DOHH2 (cell line): Measurements from ENCODE around the gene CPNE5.

ENCODE experiments used
- H3F3A ChIP-seq: fragments of 200-600 bp; sonication (generic), shearing (Covaris generic); 2 replicates; pipeline ENCODE4 v1.6.0; 2016; ENCODE audit warnings: antibody characterized with exemption, mild to moderate bottlenecking; ENCODE audit not compliant: control insufficient read depth, insufficient read depth
- H3K27ac ChIP-seq: fragments of 200-600 bp; sonication (generic); 2 replicates; pipeline ENCODE4 v1.5.1; 2014; ENCODE audit warnings: low read depth, mild to moderate bottlenecking, low read length, moderate library complexity
- H3K27me3 ChIP-seq: fragments of 200-600 bp; sonication (generic); 2 replicates; pipeline ENCODE4 v1.6.1; 2014; ENCODE audit warnings: mild to moderate bottlenecking, low read length, mixed read lengths; ENCODE audit not compliant: control insufficient read depth
- H3K36me3 ChIP-seq: fragments of 200-600 bp; sonication (generic); 2 replicates; pipeline ENCODE4 v1.6.1; 2014; ENCODE audit warnings: mild to moderate bottlenecking, low read length, moderate library complexity, mixed read lengths; ENCODE audit not compliant: control insufficient read depth
- H3K4me1 ChIP-seq: fragments of 200-600 bp; sonication (generic); 2 replicates; pipeline ENCODE4 v1.6.1; 2014; ENCODE audit warnings: mild to moderate bottlenecking, low read length, mixed read lengths; ENCODE audit not compliant: control insufficient read depth
- H3K4me2 ChIP-seq: fragments of 200-600 bp; sonication (generic); 2 replicates; pipeline ENCODE4 v1.6.0; 2014; ENCODE audit warnings: mild to moderate bottlenecking, low read length, moderate library complexity
- H3K4me3 ChIP-seq: fragments of 200-600 bp; sonication (generic); 2 replicates; pipeline ENCODE4 v1.5.1; 2014; ENCODE audit warnings: mild to moderate bottlenecking, low read length, mixed read lengths
- H3K79me2 ChIP-seq: fragments of 200-600 bp; sonication (generic); 2 replicates; pipeline ENCODE4 v1.6.1; 2014; ENCODE audit warnings: mild to moderate bottlenecking, low read length, mixed read lengths; ENCODE audit not compliant: control insufficient read depth
- H3K9me2 ChIP-seq: fragments of 200-600 bp; sonication (generic); replicated peaks from 2 replicates; pipeline ENCODE4 v1.6.1; 2014; ENCODE audit warnings: mild to moderate bottlenecking, low read length, mixed read lengths; ENCODE audit not compliant: control insufficient read depth
- H3K9me3 ChIP-seq: fragments of 200-600 bp; sonication (generic); 2 replicates; pipeline ENCODE4 v1.6.1; 2014; ENCODE audit warnings: antibody characterized with exemption, low read length, mixed read lengths; ENCODE audit not compliant: control insufficient read depth, insufficient read depth
- H4K20me1 ChIP-seq: fragments of 200-600 bp; sonication (generic); 2 replicates; pipeline ENCODE4 v1.6.0; 2014; ENCODE audit warnings: low read depth, mild to moderate bottlenecking, antibody characterized with exemption, low read length, moderate library complexity; ENCODE audit not compliant: control insufficient read depth, insufficient read depth
- EZH2phosphoT487 ChIP-seq: fragments of 200-600 bp; sonication (generic); IDR thresholded peaks from 2 replicates; pipeline ENCODE4 v1.6.1; 2017; ENCODE audit warnings: borderline replicate concordance, mild to moderate bottlenecking, antibody characterized with exemption, low read length, moderate library complexity, mixed read lengths
- TF ChIP-seq, protein P1 (sequence below): fragments of 200-600 bp; sonication (generic); IDR thresholded peaks from one replicate; pipeline ENCODE4 v1.5.1; 2014; ENCODE audit warnings: antibody characterized with exemption, mild to moderate bottlenecking, low read depth, low read length; ENCODE audit not compliant: poor library complexity, severe bottlenecking

Gene CPNE5

DNA sequence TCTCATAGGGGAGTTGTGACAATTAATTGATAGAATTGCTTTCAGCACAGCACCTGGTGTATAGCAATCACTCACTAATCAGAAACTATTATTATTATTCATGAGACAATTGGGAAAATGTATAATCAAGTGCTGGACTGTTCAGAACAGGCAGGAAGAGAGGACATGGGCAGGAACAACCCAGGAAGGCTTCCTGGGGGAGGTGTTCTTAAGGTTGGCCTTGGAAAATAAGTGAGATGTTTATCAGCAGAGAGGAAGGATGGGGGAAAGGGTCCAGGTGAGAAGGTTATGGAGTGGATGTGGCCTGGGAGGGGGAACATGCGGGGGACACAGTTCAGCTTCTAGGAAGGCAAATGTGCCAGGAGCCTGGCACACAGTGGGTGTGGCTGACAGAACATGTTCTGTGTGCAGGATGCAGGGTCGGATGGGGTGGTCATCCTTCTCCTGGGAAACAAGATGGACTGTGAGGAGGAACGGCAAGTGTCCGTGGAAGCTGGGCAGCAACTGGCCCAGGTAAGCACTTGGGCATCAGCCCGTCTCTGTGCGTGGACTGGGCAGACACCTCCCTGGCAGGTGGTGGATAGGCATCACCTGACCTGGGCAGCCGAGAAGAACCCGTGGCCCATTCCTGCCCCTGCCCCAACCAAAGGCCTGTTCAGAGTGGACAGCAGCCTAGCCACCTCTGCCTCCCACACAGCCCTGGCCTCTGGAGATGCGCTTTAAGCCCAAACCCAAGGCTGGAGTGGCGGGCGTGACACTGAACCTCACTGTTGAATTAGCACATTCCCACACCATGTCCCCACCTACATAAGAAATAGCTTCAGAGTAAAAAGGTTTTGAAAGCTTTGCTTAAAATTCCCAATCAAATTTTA, 110.7 kb downstream of the CPNE5 start:
- Histone ChIP-seq H4K20me1 (no peaks in the 10 kb centered on the region), H3K4me3 (no peak overlapping the region), H3K9me2 (no peaks in the 10 kb centered on the region), H3K79me2 (no peaks in the 10 kb centered on the region), H3F3A (no peaks in the 10 kb centered on the region), H3K27ac (no peak overlapping the region), H3K4me2 (no peak overlapping the region), H3K9me3 (no peaks in the 10 kb centered on the region), H3K4me1 (peaks cover 8% of the 10 kb centered on the region; the same call in 1 of the 2 replicates), H3K36me3 (no peaks in the 10 kb centered on the region), H3K27me3 (peaks cover 13% of the 10 kb centered on the region)
- TF ChIP-seq, protein P1, sequence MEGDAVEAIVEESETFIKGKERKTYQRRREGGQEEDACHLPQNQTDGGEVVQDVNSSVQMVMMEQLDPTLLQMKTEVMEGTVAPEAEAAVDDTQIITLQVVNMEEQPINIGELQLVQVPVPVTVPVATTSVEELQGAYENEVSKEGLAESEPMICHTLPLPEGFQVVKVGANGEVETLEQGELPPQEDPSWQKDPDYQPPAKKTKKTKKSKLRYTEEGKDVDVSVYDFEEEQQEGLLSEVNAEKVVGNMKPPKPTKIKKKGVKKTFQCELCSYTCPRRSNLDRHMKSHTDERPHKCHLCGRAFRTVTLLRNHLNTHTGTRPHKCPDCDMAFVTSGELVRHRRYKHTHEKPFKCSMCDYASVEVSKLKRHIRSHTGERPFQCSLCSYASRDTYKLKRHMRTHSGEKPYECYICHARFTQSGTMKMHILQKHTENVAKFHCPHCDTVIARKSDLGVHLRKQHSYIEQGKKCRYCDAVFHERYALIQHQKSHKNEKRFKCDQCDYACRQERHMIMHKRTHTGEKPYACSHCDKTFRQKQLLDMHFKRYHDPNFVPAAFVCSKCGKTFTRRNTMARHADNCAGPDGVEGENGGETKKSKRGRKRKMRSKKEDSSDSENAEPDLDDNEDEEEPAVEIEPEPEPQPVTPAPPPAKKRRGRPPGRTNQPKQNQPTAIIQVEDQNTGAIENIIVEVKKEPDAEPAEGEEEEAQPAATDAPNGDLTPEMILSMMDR, result no peak
- no peak for TF ChIP-seq EZH2phosphoT487

DNA sequence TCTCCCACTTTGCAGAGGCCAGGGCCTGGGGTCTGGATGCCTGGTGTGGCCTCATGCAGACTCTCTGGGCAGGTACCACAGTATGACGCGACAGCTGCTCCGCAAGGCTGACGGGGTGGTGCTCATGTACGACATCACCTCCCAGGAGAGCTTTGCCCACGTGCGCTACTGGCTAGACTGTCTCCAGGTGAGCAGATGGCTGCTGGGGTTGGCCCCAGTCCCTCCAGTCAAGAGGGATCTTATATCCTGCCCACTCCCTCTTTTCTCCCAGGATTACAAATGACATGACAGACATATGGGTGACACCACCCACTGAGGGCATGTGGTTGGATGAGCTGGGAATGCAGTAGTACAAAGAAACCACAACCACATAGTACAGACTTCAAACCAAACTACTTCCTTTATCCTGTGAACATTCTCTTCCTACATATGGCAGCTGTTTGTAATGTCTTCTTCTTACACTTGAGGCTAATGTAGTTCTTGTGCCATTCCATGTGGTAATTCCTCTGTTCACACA, 111.7 kb downstream of the CPNE5 start:
- TF ChIP-seq, protein P1, result no peak
- H4K20me1 ChIP-seq, result no peaks in the 10 kb centered on the region
- H3K4me2 ChIP-seq, result no peak overlapping the region

DNA sequence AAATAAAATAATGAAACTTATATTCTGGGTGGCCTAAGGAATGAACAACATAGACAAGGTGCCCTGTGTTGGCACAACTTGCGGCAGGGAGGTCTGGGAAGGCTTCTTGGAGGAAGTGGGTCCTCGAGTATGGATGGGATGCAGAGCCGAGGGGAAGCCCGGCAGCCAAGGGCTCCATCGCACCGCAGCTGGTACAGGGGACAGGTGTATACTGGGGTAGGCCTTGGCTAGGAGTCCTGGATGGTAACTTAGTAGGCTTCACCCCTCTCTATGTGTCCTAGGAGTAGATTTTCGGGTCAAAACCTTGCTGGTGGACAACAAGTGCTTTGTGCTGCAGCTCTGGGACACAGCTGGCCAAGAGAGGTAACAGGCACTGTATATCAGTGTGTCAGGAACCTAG, 113.7 kb downstream of the CPNE5 start:
- H4K20me1 ChIP-seq, result no peaks in the 10 kb centered on the region
- H3K4me3 ChIP-seq, result no peak overlapping the region
- H3K36me3 ChIP-seq, result no peaks in the 10 kb centered on the region
- no peaks in the 10 kb centered on the region for H3F3A ChIP-seq
- H3K4me2 ChIP-seq, result no peak overlapping the region
- H3K27me3 ChIP-seq, result peaks cover 5% of the 10 kb centered on the region; the same call in 1 of the 2 replicates
- no peak overlapping the region for H3K27ac ChIP-seq
- H3K9me3 ChIP-seq, result no peaks in the 10 kb centered on the region
- H3K9me2 ChIP-seq, result no peaks in the 10 kb centered on the region
- peaks cover 10% of the 10 kb centered on the region for H3K4me1 ChIP-seq
- no peaks in the 10 kb centered on the region for H3K79me2 ChIP-seq
- no peak for TF ChIP-seq EZH2phosphoT487
- TF ChIP-seq, protein P1, result no peak

More for the DNA sequence above, 111.7 kb downstream of the CPNE5 start:
- Histone ChIP-seq H3K27me3 (peaks cover 5% of the 10 kb centered on the region; the same call in 1 of the 2 replicates), H3K79me2 (no peaks in the 10 kb centered on the region), H3K36me3 (no peaks in the 10 kb centered on the region), H3F3A (no peaks in the 10 kb centered on the region), H3K9me2 (no peaks in the 10 kb centered on the region), H3K4me3 (no peak overlapping the region), H3K27ac (no peak overlapping the region), H3K9me3 (no peaks in the 10 kb centered on the region), H3K4me1 (peaks cover 8% of the 10 kb centered on the region; the same call in 1 of the 2 replicates)
